IMR-90 (cell line): Measurements from ENCODE around the gene ALAS1. TPM values are rescaled to one million over a fixed set of nuclear protein-coding genes. Genes with fewer than 3 reads are reported as not detected.

Experiments used
- ATAC-seq: fragments of 200-7000 bp; cut with Tn5 transposase; 2 replicates; pipeline ENCODE4 v1.9.1; 2020; ENCODE audit warnings: low read depth, mild to moderate bottlenecking, moderate library complexity
- BruUV-seq: library from RNA; stranded (reverse); fragments of 400-500 nt; replicated peaks from 2 replicates; lab custom pipeline; 2021; lab: Mats Ljungman, UMichigan
- CTCF ChIA-PET: fragments of 300-600 bp; formaldehyde crosslinking; extraction: SDS; loops from one replicate; lab custom pipeline; 2021; ENCODE audit warnings: antibody characterized with exemption; lab: Yijun Ruan, JAX
- POLR2A ChIA-PET: fragments of 300-600 bp; sonication (Branson Sonifier 250); formaldehyde crosslinking; loops from one replicate; lab custom pipeline; 2022; ENCODE audit warnings: antibody characterized with exemption; ENCODE audit not compliant: unreplicated experiment; lab: Charles Lee
- DNase-seq: peaks from one replicate; pipeline ENCODE4 v3.0.0; 2013
- H2AFZ ChIP-seq: replicated peaks from 2 replicates; pipeline ENCODE3; 2013; ENCODE audit warnings: low read length, mild to moderate bottlenecking; ENCODE audit not compliant: poor library complexity
- H2AK5ac ChIP-seq: 2 replicates; pipeline ENCODE4 v1.6.1; 2013; ENCODE audit warnings: low read depth, low read length, inconsistent platforms
- H2AK9ac ChIP-seq: replicated peaks from 2 replicates; pipeline ENCODE3; 2013; ENCODE audit warnings: mild to moderate bottlenecking, low read depth, low read length, moderate library complexity; ENCODE audit not compliant: poor library complexity
- H2BK120ac ChIP-seq: 2 replicates; pipeline ENCODE4 v1.6.1; 2013; ENCODE audit warnings: low read depth, low read length, inconsistent platforms
- H2BK15ac ChIP-seq: 3 replicates; pipeline ENCODE4 v1.6.1; 2013; ENCODE audit warnings: low read depth, low read length, inconsistent platforms
- H2BK20ac ChIP-seq: 2 replicates; pipeline ENCODE4 v1.6.1; 2013; ENCODE audit warnings: low read depth, mild to moderate bottlenecking, inconsistent platforms, low read length, moderate library complexity
- H2BK5ac ChIP-seq: 2 replicates; pipeline ENCODE4 v1.6.1; 2013; ENCODE audit warnings: mild to moderate bottlenecking, low read depth, low read length, inconsistent platforms; ENCODE audit not compliant: poor library complexity, severe bottlenecking
- H3K14ac ChIP-seq: replicated peaks from 2 replicates; pipeline ENCODE4 v1.6.1; 2013; ENCODE audit warnings: low read depth, low read length, inconsistent platforms
- H3K18ac ChIP-seq: 2 replicates; pipeline ENCODE4 v1.6.1; 2013; ENCODE audit warnings: low read depth, low read length, control low read depth
- H3K23ac ChIP-seq: 2 replicates; pipeline ENCODE4 v1.6.1; 2013; ENCODE audit warnings: low read depth, low read length, inconsistent platforms
- H3K27ac ChIP-seq: 2 replicates; pipeline ENCODE4 v1.5.1; 2013; ENCODE audit warnings: mild to moderate bottlenecking, control low read depth, low read length; ENCODE audit not compliant: insufficient read depth
- H3K27me3 ChIP-seq: 2 replicates; pipeline ENCODE4 v1.6.1; 2013; ENCODE audit warnings: low read length; ENCODE audit not compliant: control insufficient read depth, insufficient read depth
- H3K36me3 ChIP-seq: 2 replicates; pipeline ENCODE4 v1.6.1; 2013; ENCODE audit warnings: low read length, mixed read lengths; ENCODE audit not compliant: control insufficient read depth, insufficient read depth
- H3K4ac ChIP-seq: 2 replicates; pipeline ENCODE4 v1.6.1; 2013; ENCODE audit warnings: low read depth, low read length, inconsistent platforms
- H3K4me1 ChIP-seq: 2 replicates; pipeline ENCODE4 v1.6.1; 2013; ENCODE audit warnings: low read length, mixed read lengths; ENCODE audit not compliant: control insufficient read depth, insufficient read depth
- H3K4me2 ChIP-seq: 2 replicates; pipeline ENCODE4 v1.6.1; 2013; ENCODE audit warnings: low read depth, mild to moderate bottlenecking, control low read depth, low read length, moderate library complexity
- H3K4me3 ChIP-seq: 2 replicates; pipeline ENCODE4 v1.5.1; 2013; ENCODE audit warnings: low read depth, mild to moderate bottlenecking, control low read depth, low read length, moderate library complexity; ENCODE audit not compliant: insufficient read depth
- H3K56ac ChIP-seq: 2 replicates; pipeline ENCODE4 v1.6.1; 2013; ENCODE audit warnings: low read length, inconsistent platforms; ENCODE audit not compliant: insufficient read depth; ENCODE audit errors: extremely low read depth
- H3K79me1 ChIP-seq, 2 experiments: 2 replicates each; pipeline ENCODE4 v1.6.1; 2013; ENCODE audit warnings: low read length in 2 of 2, inconsistent platforms in 1 of 2, low read depth in 1 of 2
- H3K9ac ChIP-seq: 2 replicates; pipeline ENCODE4 v1.6.1; 2013; ENCODE audit warnings: low read depth, low read length, control low read depth
- H3K9me1 ChIP-seq: 2 replicates; pipeline ENCODE4 v1.6.1; 2013; ENCODE audit warnings: low read length, inconsistent platforms; ENCODE audit not compliant: insufficient read depth
- H3K9me3 ChIP-seq: 2 replicates; pipeline ENCODE4 v1.6.1; 2013; ENCODE audit warnings: low read length; ENCODE audit not compliant: control insufficient read depth, insufficient read depth
- H4K20me1 ChIP-seq: 2 replicates; pipeline ENCODE4 v1.6.1; 2013; ENCODE audit warnings: low read length, inconsistent platforms; ENCODE audit not compliant: insufficient read depth
- H4K5ac ChIP-seq: 2 replicates; pipeline ENCODE4 v1.6.1; 2013; ENCODE audit warnings: mild to moderate bottlenecking, low read depth, low read length, control low read depth
- H4K8ac ChIP-seq, 2 experiments: 2 replicates each; pipeline ENCODE4 v1.6.1; 2013; ENCODE audit warnings: low read depth in 2 of 2, low read length in 2 of 2, control low read depth in 1 of 2, inconsistent platforms in 1 of 2
- H4K91ac ChIP-seq: 2 replicates; pipeline ENCODE4 v1.6.1; 2013; ENCODE audit warnings: low read depth, low read length, inconsistent platforms; ENCODE audit not compliant: insufficient read depth
- BHLHE40 ChIP-seq: fragments of 150-350 bp; IDR thresholded peaks from 2 replicates; pipeline ENCODE4 v1.6.1; 2016; ENCODE audit warnings: mild to moderate bottlenecking, low read depth, low read length
- CEBPB ChIP-seq: IDR thresholded peaks from 2 replicates; pipeline ENCODE4 v1.6.1; 2012; ENCODE audit warnings: low read depth, low read length, improper control_type of control experiment
- CHD1 ChIP-seq: IDR thresholded peaks from 2 replicates; pipeline ENCODE4 v1.6.1; 2012; ENCODE audit warnings: low read depth, low read length, improper control_type of control experiment
- FOS ChIP-seq: fragments of 150-350 bp; IDR thresholded peaks from 2 replicates; pipeline ENCODE4 v1.6.1; 2016; ENCODE audit warnings: low read depth, low read length
- MAFK ChIP-seq: IDR thresholded peaks from 2 replicates; pipeline ENCODE4 v1.6.1; 2012; ENCODE audit warnings: low read depth, low read length, improper control_type of control experiment
- MAZ ChIP-seq: IDR thresholded peaks from 2 replicates; pipeline ENCODE4 v1.6.1; 2012; ENCODE audit warnings: low read depth, mild to moderate bottlenecking, low read length, improper control_type of control experiment, moderate library complexity, borderline replicate concordance
- MXI1 ChIP-seq: IDR thresholded peaks from 2 replicates; pipeline ENCODE4 v1.6.1; 2012; ENCODE audit warnings: low read depth, mild to moderate bottlenecking, low read length, moderate library complexity, borderline replicate concordance
- NFE2L2 ChIP-seq: fragments of 150-350 bp; IDR thresholded peaks from 2 replicates; pipeline ENCODE4 v1.6.1; 2016; ENCODE audit warnings: low read depth, mild to moderate bottlenecking, low read length
- POLR2A ChIP-seq: IDR thresholded peaks from 2 replicates; pipeline ENCODE4 v1.6.1; 2012; ENCODE audit warnings: mild to moderate bottlenecking, low read depth, low read length
- RAD21 ChIP-seq: IDR thresholded peaks from 2 replicates; pipeline ENCODE4 v1.6.1; 2012; ENCODE audit warnings: low read length, improper control_type of control experiment
- RCOR1 ChIP-seq: IDR thresholded peaks from 2 replicates; pipeline ENCODE4 v1.6.1; 2012; ENCODE audit warnings: mild to moderate bottlenecking, low read length, improper control_type of control experiment; ENCODE audit not compliant: insufficient replicate concordance
- RFX5 ChIP-seq: IDR thresholded peaks from 2 replicates; pipeline ENCODE4 v1.8.0; 2012; ENCODE audit warnings: low read depth, mild to moderate bottlenecking, low read length, moderate library complexity
- SMC3 ChIP-seq: fragments of 150-350 bp; IDR thresholded peaks from 2 replicates; pipeline ENCODE4 v1.6.1; 2016; ENCODE audit warnings: low read depth, mild to moderate bottlenecking, antibody characterized with exemption, low read length, moderate library complexity
- WGBS, 2 experiments: methylation state at CpG; one replicate each; pipeline versions ENCODE4 v1.1.5 to v1.1.7; 2013; ENCODE audit warnings: missing lambda C conversion rate in 2 of 2; ENCODE audit not compliant: insufficient read length in 1 of 2; ENCODE audit errors: extremely low coverage in 2 of 2; 5-methylcytosine and 5-hydroxymethylcytosine counted together
- dilution Hi-C: fragments of 300-500 bp; cut with HindIII; formaldehyde crosslinking; loops from one replicate; pipeline ENCODE4 v1.14.3; 2018; ENCODE audit warnings: low sequenced_read_pairs; ENCODE audit not compliant: unreplicated experiment
- in situ Hi-C: fragments of 300-500 bp; cut with MboI; formaldehyde crosslinking; loops from 3 replicates; pipeline ENCODE4 v1.14.3; 2019; ENCODE audit warnings: low sequenced_read_pairs, inconsistent platforms, mixed read lengths
- intact Hi-C: fragments of 100-400 bp; cut with micrococcal nuclease; formaldehyde crosslinking; loops from 2 replicates; pipeline ENCODE4 v1.10.0; 2022
- polyA plus RNA-seq, 3 experiments: library from polyadenylated mRNA; depleted of rRNA; stranded (reverse); fragments of >200 nt; gene quantifications; 2 replicates each; pipeline ENCODE4 v1.2.3, GENCODE V29; 2012; ENCODE audit warnings: low replicate concordance in 1 of 3
- total RNA-seq: library from RNA; depleted of rRNA; stranded (reverse); fragments of >200 nt; gene quantifications from 2 replicates; pipeline ENCODE4 v1.2.3, GENCODE V29; 2012
- TF ChIP-seq, protein P1 (sequence below): fragments of 150-350 bp; IDR thresholded peaks from 2 replicates; pipeline ENCODE4 v1.6.1; 2016; ENCODE audit warnings: low read depth, mild to moderate bottlenecking, low read length, moderate library complexity, borderline replicate concordance
- TF ChIP-seq, protein P2 (sequence below): conservative IDR thresholded peaks from 2 replicates; pipeline ENCODE4 v1.5.1; 2012; ENCODE audit warnings: mild to moderate bottlenecking, low read depth, low read length, improper control_type of control experiment
- TF ChIP-seq, protein P3 (sequence below): fragments of 150-350 bp; IDR thresholded peaks from 2 replicates; pipeline ENCODE4 v1.6.1; 2017; ENCODE audit warnings: mild to moderate bottlenecking, antibody characterized with exemption, low read length, low read depth

Gene ALAS1
- total and polyA plus RNA-seq, 2 of the 4 experiments (the other 2 are of a cell fraction): 32.8 to 47.2 TPM

DNA sequence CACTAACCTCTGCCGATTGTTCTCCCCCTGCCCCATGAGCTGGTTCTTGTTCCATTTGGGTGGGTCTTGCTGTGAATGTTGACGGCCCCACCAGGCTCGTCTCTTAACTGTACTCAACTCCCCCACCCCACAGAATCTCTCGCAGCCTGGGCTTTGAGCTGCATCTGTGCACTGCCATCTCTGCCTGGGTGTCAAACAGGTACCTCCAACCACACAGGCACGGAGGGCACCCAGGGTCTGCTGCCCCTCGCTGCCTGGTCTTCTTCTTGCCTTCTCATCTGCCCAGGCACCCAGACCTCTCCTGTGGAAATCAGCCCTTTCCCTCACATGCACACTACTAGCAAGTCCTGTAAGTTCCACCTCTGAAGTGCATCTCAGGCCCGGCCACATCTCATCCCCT, 17.4 kb downstream of the ALAS1 start:
- Histone ChIP-seq H3K56ac (no peak overlapping the region), H2BK20ac (no peak overlapping the region), H2BK120ac (no peak overlapping the region), H4K5ac (no peak overlapping the region), H3K23ac (no peak overlapping the region), H3K9me3 (no peaks in the 10 kb centered on the region), H3K4me2 (no peak overlapping the region), H3K79me1 (peaks cover 2 to 13% of the 10 kb centered on the region in 2 experiments; a peak in 1 of 4 replicates), H2AK9ac (peak overlapping the region; percentile 52), H3K27me3 (no peaks in the 10 kb centered on the region), H3K36me3 (peaks cover 43% of the 10 kb centered on the region), H4K91ac (no peak overlapping the region), H3K9ac (no peak overlapping the region), H4K8ac (no peak overlapping the region), H3K18ac (no peak overlapping the region), H3K9me1 (peaks cover 16% of the 10 kb centered on the region), H2AFZ (no peak overlapping the region), H3K4me3 (no peak overlapping the region), H2BK15ac (no peak overlapping the region), H2AK5ac (no peak overlapping the region), H2BK5ac (no peak overlapping the region), H3K4me1 (peaks cover 8% of the 10 kb centered on the region), H3K27ac (no peak overlapping the region), H3K4ac (no peak overlapping the region), H3K14ac (no peak overlapping the region), H4K20me1 (peaks cover 12% of the 10 kb centered on the region)
- ChIA-PET POLR2A (no interaction called here), CTCF (no interaction called here)
- DNase-seq: no peak
- 83% methylated on average over 3 of the region's 7 CpGs; no CpG with 5 or more reads in 1 of the 2 experiments for WGBS, 2 experiments
- dilution Hi-C loops: no loop called here
- BruUV-seq: no TSS peak
- intact Hi-C loops: no loop called here
- in situ Hi-C loops: no loop called here
- TF ChIP-seq POLR2A: no peak
- no peak for TF ChIP-seq BHLHE40
- TF ChIP-seq FOS: no peak
- no peak for TF ChIP-seq NFE2L2
- no peak for TF ChIP-seq CHD1
- TF ChIP-seq, protein P1, sequence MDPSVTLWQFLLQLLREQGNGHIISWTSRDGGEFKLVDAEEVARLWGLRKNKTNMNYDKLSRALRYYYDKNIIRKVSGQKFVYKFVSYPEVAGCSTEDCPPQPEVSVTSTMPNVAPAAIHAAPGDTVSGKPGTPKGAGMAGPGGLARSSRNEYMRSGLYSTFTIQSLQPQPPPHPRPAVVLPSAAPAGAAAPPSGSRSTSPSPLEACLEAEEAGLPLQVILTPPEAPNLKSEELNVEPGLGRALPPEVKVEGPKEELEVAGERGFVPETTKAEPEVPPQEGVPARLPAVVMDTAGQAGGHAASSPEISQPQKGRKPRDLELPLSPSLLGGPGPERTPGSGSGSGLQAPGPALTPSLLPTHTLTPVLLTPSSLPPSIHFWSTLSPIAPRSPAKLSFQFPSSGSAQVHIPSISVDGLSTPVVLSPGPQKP: no peak
- TF ChIP-seq MXI1: no peak
- TF ChIP-seq SMC3: no peak
- no peak for TF ChIP-seq RAD21
- no peak for TF ChIP-seq RCOR1
- no peak for TF ChIP-seq CEBPB
- TF ChIP-seq MAFK: no peak
- no peak for TF ChIP-seq MAZ
- TF ChIP-seq RFX5: no peak
- TF ChIP-seq, protein P2, sequence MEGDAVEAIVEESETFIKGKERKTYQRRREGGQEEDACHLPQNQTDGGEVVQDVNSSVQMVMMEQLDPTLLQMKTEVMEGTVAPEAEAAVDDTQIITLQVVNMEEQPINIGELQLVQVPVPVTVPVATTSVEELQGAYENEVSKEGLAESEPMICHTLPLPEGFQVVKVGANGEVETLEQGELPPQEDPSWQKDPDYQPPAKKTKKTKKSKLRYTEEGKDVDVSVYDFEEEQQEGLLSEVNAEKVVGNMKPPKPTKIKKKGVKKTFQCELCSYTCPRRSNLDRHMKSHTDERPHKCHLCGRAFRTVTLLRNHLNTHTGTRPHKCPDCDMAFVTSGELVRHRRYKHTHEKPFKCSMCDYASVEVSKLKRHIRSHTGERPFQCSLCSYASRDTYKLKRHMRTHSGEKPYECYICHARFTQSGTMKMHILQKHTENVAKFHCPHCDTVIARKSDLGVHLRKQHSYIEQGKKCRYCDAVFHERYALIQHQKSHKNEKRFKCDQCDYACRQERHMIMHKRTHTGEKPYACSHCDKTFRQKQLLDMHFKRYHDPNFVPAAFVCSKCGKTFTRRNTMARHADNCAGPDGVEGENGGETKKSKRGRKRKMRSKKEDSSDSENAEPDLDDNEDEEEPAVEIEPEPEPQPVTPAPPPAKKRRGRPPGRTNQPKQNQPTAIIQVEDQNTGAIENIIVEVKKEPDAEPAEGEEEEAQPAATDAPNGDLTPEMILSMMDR: no peak
- TF ChIP-seq, protein P3, sequence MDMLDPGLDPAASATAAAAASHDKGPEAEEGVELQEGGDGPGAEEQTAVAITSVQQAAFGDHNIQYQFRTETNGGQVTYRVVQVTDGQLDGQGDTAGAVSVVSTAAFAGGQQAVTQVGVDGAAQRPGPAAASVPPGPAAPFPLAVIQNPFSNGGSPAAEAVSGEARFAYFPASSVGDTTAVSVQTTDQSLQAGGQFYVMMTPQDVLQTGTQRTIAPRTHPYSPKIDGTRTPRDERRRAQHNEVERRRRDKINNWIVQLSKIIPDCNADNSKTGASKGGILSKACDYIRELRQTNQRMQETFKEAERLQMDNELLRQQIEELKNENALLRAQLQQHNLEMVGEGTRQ: no peak
- ATAC-seq: no peak
